Ishikawa (cell line): ENCODE measurements around the gene ITPR1.

Experiments used
- EP300 ChIP-seq: IDR thresholded peaks from 2 replicates; pipeline ENCODE4 v1.6.1; 2012; ENCODE audit warnings: borderline replicate concordance
- TAF1 ChIP-seq: IDR thresholded peaks from 2 replicates; pipeline ENCODE4 v1.6.1; 2012; ENCODE audit warnings: low read depth, mild to moderate bottlenecking
- TCF12 ChIP-seq: IDR thresholded peaks from 2 replicates; pipeline ENCODE4 v1.6.1; 2012; ENCODE audit warnings: low read depth
- YY1 ChIP-seq: IDR thresholded peaks from 2 replicates; pipeline ENCODE4 v1.6.1; 2012; ENCODE audit warnings: low read depth
- TF ChIP-seq, protein P1 (sequence below): IDR thresholded peaks from 2 replicates; pipeline ENCODE4 v1.6.1; 2012; ENCODE audit warnings: low read depth, mild to moderate bottlenecking
- TF ChIP-seq, protein P2 (sequence below): IDR thresholded peaks from 2 replicates; pipeline ENCODE4 v1.6.1; 2012

DNA sequence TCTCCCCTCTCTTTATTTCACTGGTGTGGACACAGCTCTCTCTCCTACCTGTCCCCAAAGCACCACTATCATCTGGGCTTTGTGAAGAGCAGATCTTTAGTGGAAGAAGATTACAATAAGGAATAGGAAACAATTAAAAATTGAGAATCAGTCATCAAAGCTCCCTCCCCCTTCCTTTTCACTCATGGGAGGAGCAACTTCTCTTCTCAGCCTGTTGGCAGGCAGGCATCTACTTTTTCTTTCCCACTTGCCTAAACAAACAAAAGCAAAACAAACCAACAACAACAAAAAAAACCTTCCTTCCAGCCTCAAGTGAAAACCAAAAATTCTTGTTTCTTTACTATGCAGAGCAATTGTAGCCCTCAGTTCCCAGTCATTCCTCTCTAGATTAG, 360.6 kb downstream of the ITPR1 start:
- TF ChIP-seq, protein P1, sequence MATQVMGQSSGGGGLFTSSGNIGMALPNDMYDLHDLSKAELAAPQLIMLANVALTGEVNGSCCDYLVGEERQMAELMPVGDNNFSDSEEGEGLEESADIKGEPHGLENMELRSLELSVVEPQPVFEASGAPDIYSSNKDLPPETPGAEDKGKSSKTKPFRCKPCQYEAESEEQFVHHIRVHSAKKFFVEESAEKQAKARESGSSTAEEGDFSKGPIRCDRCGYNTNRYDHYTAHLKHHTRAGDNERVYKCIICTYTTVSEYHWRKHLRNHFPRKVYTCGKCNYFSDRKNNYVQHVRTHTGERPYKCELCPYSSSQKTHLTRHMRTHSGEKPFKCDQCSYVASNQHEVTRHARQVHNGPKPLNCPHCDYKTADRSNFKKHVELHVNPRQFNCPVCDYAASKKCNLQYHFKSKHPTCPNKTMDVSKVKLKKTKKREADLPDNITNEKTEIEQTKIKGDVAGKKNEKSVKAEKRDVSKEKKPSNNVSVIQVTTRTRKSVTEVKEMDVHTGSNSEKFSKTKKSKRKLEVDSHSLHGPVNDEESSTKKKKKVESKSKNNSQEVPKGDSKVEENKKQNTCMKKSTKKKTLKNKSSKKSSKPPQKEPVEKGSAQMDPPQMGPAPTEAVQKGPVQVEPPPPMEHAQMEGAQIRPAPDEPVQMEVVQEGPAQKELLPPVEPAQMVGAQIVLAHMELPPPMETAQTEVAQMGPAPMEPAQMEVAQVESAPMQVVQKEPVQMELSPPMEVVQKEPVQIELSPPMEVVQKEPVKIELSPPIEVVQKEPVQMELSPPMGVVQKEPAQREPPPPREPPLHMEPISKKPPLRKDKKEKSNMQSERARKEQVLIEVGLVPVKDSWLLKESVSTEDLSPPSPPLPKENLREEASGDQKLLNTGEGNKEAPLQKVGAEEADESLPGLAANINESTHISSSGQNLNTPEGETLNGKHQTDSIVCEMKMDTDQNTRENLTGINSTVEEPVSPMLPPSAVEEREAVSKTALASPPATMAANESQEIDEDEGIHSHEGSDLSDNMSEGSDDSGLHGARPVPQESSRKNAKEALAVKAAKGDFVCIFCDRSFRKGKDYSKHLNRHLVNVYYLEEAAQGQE: no peak
- TF ChIP-seq, protein P2, sequence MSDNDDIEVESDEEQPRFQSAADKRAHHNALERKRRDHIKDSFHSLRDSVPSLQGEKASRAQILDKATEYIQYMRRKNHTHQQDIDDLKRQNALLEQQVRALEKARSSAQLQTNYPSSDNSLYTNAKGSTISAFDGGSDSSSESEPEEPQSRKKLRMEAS: no peak
- TF ChIP-seq EP300: no peak
- no peak for TF ChIP-seq TAF1
- TF ChIP-seq TCF12: no peak
- TF ChIP-seq YY1: no peak
